Stomach (tissue), 9 donors: Measurements from ENCODE around the gene ELF5. TPM values are rescaled to one million over a fixed set of nuclear protein-coding genes. Genes with fewer than 3 reads are reported as not detected.

Experiments used
- DNase-seq, 2 donors: peaks; one replicate each; pipeline versions ENCODE4 v3.0.0 to v3.0.0-alpha.2; 2013 to 2019
- H3K27ac ChIP-seq, 5 donors: fragments of 200-600 bp in 4 of 5; sonication (generic) in 4 of 5; one replicate each; pipeline ENCODE4 v1.5.1; 2013 to 2019; ENCODE audit warnings: mild to moderate bottlenecking in 1 of 5, moderate library complexity in 1 of 5
- H3K27me3 ChIP-seq, 3 donors: fragments of 200-600 bp; sonication (generic); one replicate each; pipeline ENCODE4 v1.5.1; 2017 to 2019; ENCODE audit warnings: mixed run types in 1 of 3
- H3K36me3 ChIP-seq, 4 donors: fragments of 200-600 bp; sonication (generic); 1 replicate in 3 of 4; 2 replicates in 1 of 4; pipeline ENCODE4 v1.5.1; 2016 to 2019
- H3K4me1 ChIP-seq, 4 donors: fragments of 200-600 bp; sonication (generic); one replicate each; pipeline ENCODE4 v1.5.1; 2016 to 2019
- H3K4me3 ChIP-seq, 4 donors: fragments of 200-600 bp; sonication (generic) in 3 of 4; one replicate each; pipeline ENCODE4 v1.5.1; 2016 to 2019; ENCODE audit warnings: mild to moderate bottlenecking in 1 of 4
- H3K9me3 ChIP-seq, 4 donors: fragments of 200-600 bp; sonication (generic); one replicate each; pipeline ENCODE4 v1.5.1; 2016 to 2019
- CTCF ChIP-seq, 7 experiments: fragments of 450-650 bp in 4 of 7; fragments of 200-600 bp in 3 of 7; sonication (generic) in 3 of 7; IDR thresholded peaks; one replicate each; pipeline ENCODE4 v1.5.1; 2016 to 2019; ENCODE audit warnings: antibody characterized with exemption in 7 of 7, control low read depth in 2 of 7, mild to moderate bottlenecking in 1 of 7
- EP300 ChIP-seq: sonication (generic); formaldehyde crosslinking; IDR thresholded peaks from one replicate; pipeline ENCODE4 v1.6.1; 2017; ENCODE audit warnings: antibody characterized with exemption
- POLR2A ChIP-seq, 4 donors: fragments of 450-650 bp; IDR thresholded peaks; one replicate each; pipeline ENCODE4 v1.6.1; 2016; ENCODE audit warnings: antibody characterized with exemption in 4 of 4, control low read depth in 2 of 4, mild to moderate bottlenecking in 1 of 4, moderate library complexity in 1 of 4
- POLR2AphosphoS5 ChIP-seq, 3 donors: sonication (generic); formaldehyde crosslinking; IDR thresholded peaks; one replicate each; pipeline ENCODE4 v1.6.1; 2016; ENCODE audit warnings: antibody characterized with exemption in 3 of 3
- WGBS, 5 donors: extraction: QIAGEN DNeasy Blood & Tissue Kit in 3 of 5; methylation state at CpG; one replicate each; pipeline versions ENCODE4 v1.1.5 to v1.1.7; 2013 to 2018; 5-methylcytosine and 5-hydroxymethylcytosine counted together
- intact Hi-C: fragments of 100-400 bp; cut with DNase I; formaldehyde crosslinking; loops from one replicate; pipeline ENCODE4 v1.15.1; 2023; ENCODE audit warnings: low total_unique reads
- polyA plus RNA-seq, 3 donors: library from polyadenylated mRNA; stranded (reverse); fragments of 200-250 nt; gene quantifications; one replicate each; pipeline ENCODE4 v1.2.3, GENCODE V29; 2013
- total RNA-seq, 5 donors: library from RNA; depleted of rRNA; stranded (reverse); fragments of >200 nt; gene quantifications; one replicate each; pipeline versions ENCODE4 v1.1.0 to v1.2.3, GENCODE V29; 2014 to 2016
- donor health status: healthy with polysubstance abuse.
- donor health status: Bipolar disorder and iron deficiency.
- donor health status: healthy.

The ELF5 gene
- total and polyA plus RNA-seq, 8 donors = 0.19 to 0.78 (median 0.55) TPM; not detected in 5

GRCh38 chr11:34447044-34447443, 66.5 kb downstream of the ELF5 start:
- TF ChIP-seq EP300 (no peak), CTCF (IDR thresholded peaks at IDR 0.05) (no peak), POLR2AphosphoS5 (IDR thresholded peaks at IDR 0.05) (no peak), POLR2A (IDR thresholded peaks at IDR 0.05) (no peak)
- peaks cover 0 to 49% (median 26%) of the 10 kb centered on the region in 4 donors for H3K4me1 ChIP-seq
- intact Hi-C loops = no loop called here
- H3K27ac ChIP-seq = no peak overlapping the region
- peaks cover 15 to 36% (median 30%) of the 10 kb centered on the region in 4 donors for H3K36me3 ChIP-seq
- H3K27me3 ChIP-seq = no peaks in the 10 kb centered on the region
- H3K4me3 ChIP-seq = no peak overlapping the region
- no peaks in the 10 kb centered on the region for H3K9me3 ChIP-seq
- DNase-seq = no peak

GRCh38 chr11:34446386-34446785, 67.2 kb downstream of the ELF5 start:
- no peak overlapping the region for H3K4me3 ChIP-seq
- intact Hi-C loops = no loop called here
- WGBS, 5 donors = 64 to 72% (median 68%) methylated on average over 5 of the region's 5 CpGs
- no peaks in the 10 kb centered on the region for H3K9me3 ChIP-seq
- no peaks in the 10 kb centered on the region for H3K27me3 ChIP-seq
- TF ChIP-seq POLR2A (IDR thresholded peaks at IDR 0.05) (no peak), POLR2AphosphoS5 (IDR thresholded peaks at IDR 0.05) (no peak), EP300 (no peak), CTCF (IDR thresholded peaks at IDR 0.05) (no peak)
- H3K27ac ChIP-seq = no peak overlapping the region
- no peak for DNase-seq
- peaks cover 11 to 29% (median 23%) of the 10 kb centered on the region in 4 donors for H3K36me3 ChIP-seq
- peaks cover 0 to 52% (median 30%) of the 10 kb centered on the region in 4 donors for H3K4me1 ChIP-seq

- 69 to 86% (median 76%) methylated on average over 4 of the region's 4 CpGs for WGBS, 5 donors
- intact Hi-C loops = no loop called here
- H3K27ac ChIP-seq = no peak overlapping the region
- peaks cover 11 to 25% (median 19%) of the 10 kb centered on the region in 4 donors for H3K36me3 ChIP-seq
- no peak for DNase-seq
- H3K4me3 ChIP-seq = no peak overlapping the region
- TF ChIP-seq CTCF (IDR thresholded peaks at IDR 0.05) (no peak), POLR2AphosphoS5 (IDR thresholded peaks at IDR 0.05) (no peak), EP300 (no peak), POLR2A (IDR thresholded peaks at IDR 0.05) (no peak)
- H3K27me3 ChIP-seq = no peaks in the 10 kb centered on the region
- H3K9me3 ChIP-seq = no peaks in the 10 kb centered on the region
- H3K4me1 ChIP-seq = peaks cover 0 to 56% (median 34%) of the 10 kb centered on the region in 4 donors
These were observed 67.6 kb downstream of the ELF5 start for GRCh38 chr11:34445956-34446355.

GRCh38 chr11:34444428-34444827, 69.2 kb downstream of the ELF5 start:
- Histone ChIP-seq H3K27ac (no peak overlapping the region), H3K4me1 (peaks cover 7 to 72% (median 49%) of the 10 kb centered on the region in 4 donors), H3K4me3 (no peak overlapping the region), H3K27me3 (no peaks in the 10 kb centered on the region), H3K36me3 (peaks cover 0 to 10% (median 4%) of the 10 kb centered on the region in 4 donors), H3K9me3 (no peaks in the 10 kb centered on the region)
- DNase-seq = no peak
- 73 to 86% (median 75%) methylated on average over 4 of the region's 4 CpGs for WGBS, 5 donors
- TF ChIP-seq CTCF (IDR thresholded peaks at IDR 0.05) (no peak), EP300 (no peak), POLR2AphosphoS5 (IDR thresholded peaks at IDR 0.05) (no peak), POLR2A (IDR thresholded peaks at IDR 0.05) (no peak)
- intact Hi-C loops = no loop called here
